Right lobe of liver (tissue), 6 donors: ENCODE results near the gene DMAC2L. TPM values are rescaled to one million over a fixed set of nuclear protein-coding genes. Genes with fewer than 3 reads are reported as not detected.
A peak's percentile ranks its signal among the peaks of the same experiment; 100 is the strongest.

Experiments
- ATAC-seq, 4 donors: fragments of 200-7000 bp; cut with Tn5 transposase; one replicate each; pipeline ENCODE4 v1.9.1; 2020; ENCODE audit warnings: mild to moderate bottlenecking in 4 of 4, moderate library complexity in 4 of 4
- DNase-seq, 3 donors: peaks; one replicate each; pipeline ENCODE4 v3.0.0-alpha.2; 2020
- H3K27ac ChIP-seq, 3 donors: fragments of 200-600 bp; one replicate each; pipeline ENCODE4 v1.8.0; 2022
- H3K27me3 ChIP-seq, 2 donors: fragments of 200-600 bp; one replicate each; pipeline ENCODE4 v1.8.0; 2022
- H3K36me3 ChIP-seq, 4 donors: fragments of 200-600 bp; sonication (generic) in 1 of 4; one replicate each; pipeline versions ENCODE4 v1.5.1 to v1.8.0; 2017 to 2022; ENCODE audit warnings: control low read depth in 1 of 4
- H3K4me1 ChIP-seq, 4 donors: fragments of 200-600 bp; sonication (generic) in 1 of 4; one replicate each; pipeline versions ENCODE4 v1.5.1 to v1.8.0; 2017 to 2022; ENCODE audit warnings: control low read depth in 1 of 4
- H3K4me3 ChIP-seq, 3 donors: fragments of 200-600 bp; one replicate each; pipeline ENCODE4 v1.8.0; 2022
- H3K9me3 ChIP-seq, 4 donors: fragments of 200-600 bp; sonication (generic) in 1 of 4; one replicate each; pipeline versions ENCODE4 v1.5.1 to v1.8.0; 2017 to 2022; ENCODE audit warnings: control low read depth in 1 of 4
- CTCF ChIP-seq, 4 donors: fragments of 200-600 bp in 3 of 4; fragments of 450-650 bp in 1 of 4; IDR thresholded peaks; one replicate each; pipeline versions ENCODE4 v1.5.1 to v1.8.0; 2016 to 2022; ENCODE audit warnings: antibody characterized with exemption in 4 of 4, mild to moderate bottlenecking in 2 of 4
- POLR2A ChIP-seq: fragments of 450-650 bp; IDR thresholded peaks from one replicate; pipeline ENCODE4 v1.6.1; 2017; ENCODE audit warnings: antibody characterized with exemption, mild to moderate bottlenecking
- WGBS: methylation state at CpG from one replicate; pipeline ENCODE4 v1.1.6; 2018; ENCODE audit warnings: low coverage, low lambda C conversion rate; ENCODE audit not compliant: insufficient coverage; ENCODE audit errors: missing lambda C conversion rate; 5-methylcytosine and 5-hydroxymethylcytosine counted together
- intact Hi-C, 2 donors: fragments of 100-400 bp; cut with DNase I; formaldehyde crosslinking; loops; one replicate each; pipeline versions ENCODE4 v1.11.2 to v1.14.1; 2022
- total RNA-seq, 6 experiments: library from RNA; depleted of rRNA in 2 of 6; stranded (reverse); fragments of >200 nt in 2 of 6; fragmentation: NEBNext Ultra II Directional in 3 of 6; extraction: Animal tissue kit (Norgen Biotek cat#: 25700) in 3 of 6; gene quantifications; one replicate each; pipeline versions ENCODE4 v1.1.0 to v1.2.4, GENCODE V29; 2016 to 2023
- donor health status: DM: no; HTN: yes; CAD: no.
- donor health status: DM: no; HTN: no; CAD: no.
- donor health status: DM: no; HTN: no; CAD: no.
- donor health status: DM: no; HTN: yes; CAD: no.
- donor health status: DM: no; HTN: yes; CAD: no.

DMAC2L gene
- total RNA-seq, 6 experiments from 2014 or later: 4.1 to 10.9 (median 7.1) TPM

GRCh38 chr14:50319293-50319692 is 7.2 kb downstream of the DMAC2L start:
- 67% methylated on average over 1 of the region's 1 CpG for WGBS
- no peak overlapping the region for H3K27ac ChIP-seq
- H3K4me1 ChIP-seq: no peaks in the 10 kb centered on the region
- TF ChIP-seq POLR2A (no peak), CTCF (IDR thresholded peaks at IDR 0.05) (no peak)
- H3K4me3 ChIP-seq: no peak overlapping the region
- H3K36me3 ChIP-seq: peaks cover 0 to 2% (median 0%) of the 10 kb centered on the region in 4 donors
- H3K27me3 ChIP-seq: no peaks in the 10 kb centered on the region
- DNase-seq: no peak
- no peak for ATAC-seq
- intact Hi-C loops: loop anchor here in 1 of 2 donors (5.0 kb wide), 1 partner anchor 213 kb away; the partner anchor contains the start of gene MAP4K5
- no peaks in the 10 kb centered on the region for H3K9me3 ChIP-seq

- Histone ChIP-seq H3K4me1 (no peaks in the 10 kb centered on the region), H3K27me3 (no peaks in the 10 kb centered on the region), H3K4me3 (no peak overlapping the region), H3K27ac (no peak overlapping the region), H3K36me3 (peaks cover 0 to 6% (median 0%) of the 10 kb centered on the region in 4 donors), H3K9me3 (no peaks in the 10 kb centered on the region)
- DNase-seq (no peak), ATAC-seq (no peak)
- WGBS: 85% methylated on average over 2 of the region's 2 CpGs
- TF ChIP-seq POLR2A: no peak
- TF ChIP-seq CTCF (IDR thresholded peaks at IDR 0.05): no peak
- intact Hi-C loops: loop anchor here (5.0 to 10.0 kb wide), 2 partner anchors 213 to 215 kb away; partner anchors contain the start of gene MAP4K5 (in 2 of the 2)
Measured at GRCh38 chr14:50319721-50320120, 7.6 kb downstream of the DMAC2L start.

GRCh38 chr14:50320283-50320682 is 8.2 kb downstream of the DMAC2L start:
- no peak overlapping the region for H3K27ac ChIP-seq
- peaks cover 0 to 10% (median 0%) of the 10 kb centered on the region in 4 donors for H3K36me3 ChIP-seq
- no peaks in the 10 kb centered on the region for H3K9me3 ChIP-seq
- no peaks in the 10 kb centered on the region for H3K4me1 ChIP-seq
- intact Hi-C loops: loop anchor here in 1 of 2 donors (10.0 kb wide), 1 partner anchor 215 kb away; the partner anchor contains the start of gene MAP4K5
- H3K4me3 ChIP-seq: no peak overlapping the region
- DNase-seq: no peak
- ATAC-seq: peak in 1 of 4 donors; percentile 26
- WGBS: 60% methylated on average over 8 of the region's 8 CpGs
- TF ChIP-seq POLR2A (no peak), CTCF (IDR thresholded peaks at IDR 0.05) (no peak)
- H3K27me3 ChIP-seq: no peaks in the 10 kb centered on the region

GRCh38 chr14:50321009-50321660 is 9.0 kb downstream of the DMAC2L start:
- Histone ChIP-seq H3K27me3 (no peaks in the 10 kb centered on the region), H3K4me1 (no peaks in the 10 kb centered on the region), H3K27ac (peak overlapping the region; percentile 19 to 38 (median 24)), H3K36me3 (peaks cover 0 to 13% (median 0%) of the 10 kb centered on the region in 4 donors), H3K4me3 (no peak overlapping the region), H3K9me3 (no peaks in the 10 kb centered on the region)
- ATAC-seq (peak; percentile 99 to 100 (median 100)), DNase-seq (peak in 1 of 3 donors; percentile 65)
- WGBS: 6% methylated on average over 9 of the region's 9 CpGs
- intact Hi-C loops: loop anchor here in 1 of 2 donors (10.0 kb wide), 1 partner anchor 214 kb away; the partner anchor contains the start of gene MAP4K5
- TF ChIP-seq POLR2A: no peak
- peak; percentile 80 to 92 (median 88) for TF ChIP-seq CTCF (IDR thresholded peaks at IDR 0.05)
